B cell (primary cell): Measurements from ENCODE around the gene OR6S1. TPM values are rescaled to one million over a fixed set of nuclear protein-coding genes. Genes with fewer than 3 reads are reported as not detected.

Experiments
- ATAC-seq: fragments of 200-7000 bp; cut with Tn5 transposase; one replicate; pipeline ENCODE4 v1.10.0; 2021; ENCODE audit warnings: low read depth, mild to moderate bottlenecking, moderate number of reproducible peaks, moderate library complexity
- CTCF ChIA-PET: fragments of 350-600 bp; sonication (Branson Sonifier 250); formaldehyde crosslinking; loops from one replicate; lab custom pipeline; 2021; ENCODE audit warnings: antibody characterized with exemption, inconsistent platforms; lab: Charles Lee
- POLR2A ChIA-PET: fragments of 350-600 bp; sonication (Branson Sonifier 250); formaldehyde crosslinking; loops from one replicate; lab custom pipeline; 2021; ENCODE audit warnings: antibody characterized with exemption; lab: Charles Lee
- DNase-seq: peaks from one replicate; pipeline ENCODE4 v3.0.0; 2013
- H2AFZ ChIP-seq: 2 replicates; pipeline ENCODE4 v1.6.1; 2012; ENCODE audit warnings: mild to moderate bottlenecking, low read depth, low read length; ENCODE audit not compliant: insufficient read depth, poor library complexity, severe bottlenecking
- H3K27ac ChIP-seq, 2 donors: 1 replicate in 1 of 2; 2 replicates in 1 of 2; pipeline ENCODE4 v1.5.1; 2012 to 2013; ENCODE audit warnings: low read length in 2 of 2, mild to moderate bottlenecking in 2 of 2, moderate library complexity in 1 of 2
- H3K27me3 ChIP-seq, 4 experiments: fragments of 200-600 bp in 1 of 4; sonication (generic) in 1 of 4; replicated peaks in 1 of 4; 1 replicate in 2 of 4; 2 replicates in 2 of 4; pipeline versions ENCODE4 v1.6.1 to v1.7.0; 2013 to 2016; ENCODE audit warnings: low read length in 3 of 4, mild to moderate bottlenecking in 2 of 4, mixed read lengths in 1 of 4, moderate library complexity in 1 of 4; ENCODE audit not compliant: insufficient read depth in 4 of 4, control insufficient read depth in 3 of 4; ENCODE audit errors: control extremely low read depth in 1 of 4
- H3K36me3 ChIP-seq, 2 experiments: replicated peaks in 1 of 2; 1 replicate in 1 of 2; 2 replicates in 1 of 2; pipeline versions ENCODE4 v1.6.1 to v1.7.1; 2013; ENCODE audit warnings: low read length in 1 of 2; ENCODE audit not compliant: insufficient read depth in 2 of 2, control insufficient read depth in 1 of 2; ENCODE audit errors: control extremely low read depth in 1 of 2, extremely low read depth in 1 of 2
- H3K4me1 ChIP-seq, 2 donors: fragments of 200-600 bp in 1 of 2; sonication (generic) in 1 of 2; 1 replicate in 1 of 2; 2 replicates in 1 of 2; pipeline versions ENCODE4 v1.5.1 to v1.6.1; 2013 to 2017; ENCODE audit warnings: low read length in 2 of 2; ENCODE audit not compliant: control insufficient read depth in 2 of 2, insufficient read depth in 2 of 2
- H3K4me2 ChIP-seq: replicated peaks from 2 replicates; pipeline ENCODE3; 2012; ENCODE audit warnings: mild to moderate bottlenecking, low read depth, low read length; ENCODE audit not compliant: poor library complexity, severe bottlenecking
- H3K4me3 ChIP-seq, 5 experiments: fragments of 200-600 bp in 1 of 5; sonication (generic) in 1 of 5; 1 replicate in 3 of 5; 2 replicates in 2 of 5; pipeline versions ENCODE4 v1.5.1 to v1.7.0; 2011 to 2016; ENCODE audit warnings: low read length in 4 of 5, mild to moderate bottlenecking in 4 of 5, low read depth in 2 of 5, control low read depth in 1 of 5, moderate library complexity in 1 of 5; ENCODE audit not compliant: insufficient read depth in 1 of 5; ENCODE audit errors: control extremely low read depth in 1 of 5, extremely low read depth in 1 of 5
- H3K79me2 ChIP-seq: fragments of 200-600 bp; sonication (generic); one replicate; pipeline ENCODE4 v1.6.0; 2016; ENCODE audit warnings: low read length; ENCODE audit not compliant: control insufficient read depth, insufficient read depth
- H3K9ac ChIP-seq: fragments of 200-600 bp; sonication (generic); 2 replicates; pipeline ENCODE4 v1.6.1; 2017; ENCODE audit warnings: mild to moderate bottlenecking, low read length, moderate library complexity
- H3K9me3 ChIP-seq, 3 donors: one replicate each; pipeline versions ENCODE4 v1.6.1 to v1.7.1; 2013; ENCODE audit warnings: low read length in 2 of 3; ENCODE audit not compliant: control insufficient read depth in 2 of 3, insufficient read depth in 1 of 3; ENCODE audit errors: control extremely low read depth in 1 of 3
- H4K20me1 ChIP-seq: 2 replicates; pipeline ENCODE4 v1.6.0; 2012; ENCODE audit warnings: mild to moderate bottlenecking, low read length; ENCODE audit not compliant: insufficient read depth, control insufficient read depth, poor library complexity, severe bottlenecking
- H3K27ac Mint-ChIP-seq: one replicate; pipeline ENCODE4 v1.8.0; 2021; ENCODE audit warnings: mixed read lengths
- H3K27me3 Mint-ChIP-seq: one replicate; pipeline ENCODE4 v1.8.0; 2021; ENCODE audit warnings: mixed read lengths
- H3K4me1 Mint-ChIP-seq: one replicate; pipeline ENCODE4 v1.8.0; 2021; ENCODE audit warnings: mixed read lengths
- H3K4me3 Mint-ChIP-seq: one replicate; pipeline ENCODE4 v1.8.0; 2021; ENCODE audit warnings: mixed read lengths
- H3K9me3 Mint-ChIP-seq: one replicate; pipeline ENCODE4 v1.8.0; 2022; ENCODE audit warnings: mixed read lengths; ENCODE audit not compliant: insufficient read depth
- CTCF ChIP-seq: fragments of 200-600 bp; IDR thresholded peaks from one replicate; pipeline ENCODE4 v1.8.0; 2022; ENCODE audit warnings: antibody characterized with exemption, mild to moderate bottlenecking
- EZH2 ChIP-seq: IDR thresholded peaks from 2 replicates; pipeline ENCODE4 v1.6.1; 2012; ENCODE audit warnings: borderline replicate concordance, low read depth, mild to moderate bottlenecking, moderate library complexity, low read length; ENCODE audit not compliant: insufficient read depth, poor library complexity, severe bottlenecking
- WGBS: methylation state at CpG from one replicate; pipeline ENCODE4 v1.1.5; 2013; ENCODE audit warnings: missing lambda C conversion rate; ENCODE audit not compliant: insufficient coverage; 5-methylcytosine and 5-hydroxymethylcytosine counted together
- intact Hi-C: fragments of 100-400 bp; cut with micrococcal nuclease; formaldehyde crosslinking; loops from one replicate; pipeline ENCODE4 v1.10.0; 2022
- polyA plus RNA-seq: library from polyadenylated mRNA; depleted of rRNA; stranded (reverse); fragments of >200 nt; gene quantifications from 2 replicates; pipeline ENCODE4 v1.2.3, GENCODE V29; 2012
- total RNA-seq, 2 donors: library from RNA; stranded (reverse); fragments of 120-200 nt in 1 of 2; gene quantifications; 1 replicate in 1 of 2; 2 replicates in 1 of 2; pipeline versions ENCODE4 v1.2.3 to v1.2.4, GENCODE V29; 2013 to 2022

OR6S1 gene
- total and polyA plus RNA-seq, 2 donors (not counting 1 experiment from before 2014, with no cell fraction given) = 0.16 TPM; not detected in 1

GRCh38 chr14:20661197-20661596, 19.7 kb upstream of the OR6S1 start:
- Mint-ChIP-seq H3K27ac (no peak overlapping the region), H3K4me3 (no peak overlapping the region), H3K4me1 (peaks cover 44% of the 10 kb centered on the region), H3K27me3 (peaks cover 15% of the 10 kb centered on the region), H3K9me3 (no peaks in the 10 kb centered on the region)
- H3K27ac ChIP-seq = no peak overlapping the region
- H4K20me1 ChIP-seq = no peaks in the 10 kb centered on the region
- H3K4me1 ChIP-seq = peaks cover 30 to 47% of the 10 kb centered on the region in 2 donors
- no peak overlapping the region for H3K9ac ChIP-seq
- H3K79me2 ChIP-seq = no peaks in the 10 kb centered on the region
- POLR2A ChIA-PET = no interaction called here
- no peaks in the 10 kb centered on the region for H3K9me3 ChIP-seq
- intact Hi-C loops = loop anchor here (5.0 kb wide), 1 partner anchor 319 kb away; the partner anchor contains the start of gene PARP2
- H3K4me2 ChIP-seq = no peak overlapping the region
- no peak overlapping the region for H3K4me3 ChIP-seq
- H3K27me3 ChIP-seq = peaks cover 0 to 25% (median 11%) of the 10 kb centered on the region in 4 experiments
- no peaks in the 10 kb centered on the region for H3K36me3 ChIP-seq
- no peak overlapping the region for H2AFZ ChIP-seq
- CTCF ChIA-PET = interaction anchor here (0.9 to 11.2 kb wide), 4 partner anchors 10 to 197 kb away, joined by 3 to 445 read pairs (median 6); partner anchors contain the start of genes ANG and RNASE4
- TF ChIP-seq CTCF (no peak), EZH2 (no peak)
- DNase-seq (no peak), ATAC-seq (no peak)
- WGBS = 71% methylated on average over 2 of the region's 2 CpGs

- Mint-ChIP-seq H3K9me3 (no peaks in the 10 kb centered on the region), H3K27ac (no peak overlapping the region), H3K27me3 (peaks cover 28% of the 10 kb centered on the region), H3K4me3 (no peak overlapping the region), H3K4me1 (peaks cover 34% of the 10 kb centered on the region)
- Histone ChIP-seq H2AFZ (no peak overlapping the region), H3K9ac (no peak overlapping the region), H3K4me3 (no peak overlapping the region), H3K4me2 (no peak overlapping the region), H3K27me3 (peaks cover 0 to 36% (median 20%) of the 10 kb centered on the region in 4 experiments), H3K9me3 (no peaks in the 10 kb centered on the region), H4K20me1 (no peaks in the 10 kb centered on the region), H3K79me2 (no peaks in the 10 kb centered on the region), H3K4me1 (peaks cover 28 to 35% of the 10 kb centered on the region in 2 donors), H3K36me3 (no peaks in the 10 kb centered on the region), H3K27ac (no peak overlapping the region)
- CTCF ChIA-PET = interaction anchor here (1.5 to 11.2 kb wide), 2 partner anchors 8 to 28 kb away, joined by 5 to 445 read pairs; partner anchors contain the start of genes ANG and RNASE4
- POLR2A ChIA-PET = no interaction called here
- no peak for DNase-seq
- intact Hi-C loops = loop anchor here (5.0 kb wide), 1 partner anchor 318 kb away; the partner anchor contains the start of gene PARP2
- TF ChIP-seq CTCF = no peak
- no peak for TF ChIP-seq EZH2
- 78% methylated on average over 25 of the region's 26 CpGs for WGBS
- ATAC-seq = no peak
Observed at GRCh38 chr14:20659813-20660395, 18.4 kb upstream of the OR6S1 start.
